Stromal cell of bone marrow (primary cell): ENCODE results near the gene TMEM86A.

Experiments used
- DNase-seq: peaks from one replicate; pipeline ENCODE4 v3.0.0-alpha.2; 2012; ENCODE audit warnings: low read depth

Gene TMEM86A

GRCh38 chr11:18726040-18726439 is 27.5 kb downstream of the TMEM86A start, which contains the start of gene IGSF22:
Gene IGSF22, minus strand, starts transcription at chr11:18726188. Its CDS starts 1,952 bp downstream, at chr11:18724236.
- no peak for DNase-seq

GRCh38 chr11:18727479-18728236 is 29.1 kb downstream of the TMEM86A start:
- DNase-seq, result no peak

- no peak for DNase-seq
Observed at GRCh38 chr11:18728658-18729057, 30.1 kb downstream of the TMEM86A start.

GRCh38 chr11:18729426-18729825 is 30.8 kb downstream of the TMEM86A start:
- DNase-seq, result no peak

GRCh38 chr11:18730020-18730419 is 31.4 kb downstream of the TMEM86A start:
- no peak for DNase-seq

- DNase-seq, result no peak
Observed at GRCh38 chr11:18731441-18731840, 32.9 kb downstream of the TMEM86A start.

GRCh38 chr11:18731949-18732821 is 33.6 kb downstream of the TMEM86A start:
- no peak for DNase-seq

- DNase-seq, result no peak
Observed at GRCh38 chr11:18733202-18733601, 34.6 kb downstream of the TMEM86A start.

GRCh38 chr11:18736590-18737148 is 38.1 kb downstream of the TMEM86A start:
- DNase-seq, result no peak

- no peak for DNase-seq
Observed at GRCh38 chr11:18737642-18738041, 39.1 kb downstream of the TMEM86A start.

- DNase-seq, result no peak
Observed at GRCh38 chr11:18739685-18740084, 41.1 kb downstream of the TMEM86A start.

GRCh38 chr11:18741783-18742182 is 43.2 kb downstream of the TMEM86A start:
- no peak for DNase-seq

GRCh38 chr11:18743365-18743764 is 44.8 kb downstream of the TMEM86A start:
- no peak for DNase-seq

- no peak for DNase-seq
Observed at GRCh38 chr11:18743900-18744514, 45.4 kb downstream of the TMEM86A start.

GRCh38 chr11:18745251-18745650 is 46.7 kb downstream of the TMEM86A start:
- no peak for DNase-seq

- no peak for DNase-seq
Observed at GRCh38 chr11:18748766-18749365, 50.3 kb downstream of the TMEM86A start.

GRCh38 chr11:18749681-18750319 is 51.2 kb downstream of the TMEM86A start:
- DNase-seq, result peak; percentile 38

GRCh38 chr11:18750944-18751343 is 52.4 kb downstream of the TMEM86A start:
- DNase-seq, result no peak

- DNase-seq, result no peak
Observed at GRCh38 chr11:18752502-18752901, 53.9 kb downstream of the TMEM86A start.

- no peak for DNase-seq
Observed at GRCh38 chr11:18754308-18754707, 55.7 kb downstream of the TMEM86A start.
